DND-41 (cell line): ENCODE measurements around the gene NFAM1.

Experiments used
- CTCF ChIP-seq: IDR thresholded peaks from 2 replicates; pipeline ENCODE4 v1.5.1; 2012; ENCODE audit warnings: borderline replicate concordance, low read length, moderate library complexity, mild to moderate bottlenecking; ENCODE audit not compliant: poor library complexity, severe bottlenecking; ENCODE audit errors: extremely low read depth
- EZH2 ChIP-seq: IDR thresholded peaks from 3 replicates; pipeline ENCODE4 v1.6.1; 2012; ENCODE audit warnings: borderline replicate concordance, low read depth, mild to moderate bottlenecking, moderate library complexity, low read length, inconsistent platforms; ENCODE audit not compliant: severe bottlenecking

GRCh38 chr22:42387631-42388030 lies 44.6 kb downstream of the NFAM1 start:
- TF ChIP-seq EZH2 (no peak), CTCF (no peak)
